Measurements from ENCODE around the gene RAB1A. TPM values are rescaled to one million over a fixed set of nuclear protein-coding genes. Genes with fewer than 3 reads are reported as not detected.
A peak's percentile ranks its signal among the peaks of the same experiment; 100 is the strongest.

RAB1A gene
- total RNA-seq, 4 donors from 2014 or later, result 72.6 to 101 (median 78.3) TPM

DNA sequence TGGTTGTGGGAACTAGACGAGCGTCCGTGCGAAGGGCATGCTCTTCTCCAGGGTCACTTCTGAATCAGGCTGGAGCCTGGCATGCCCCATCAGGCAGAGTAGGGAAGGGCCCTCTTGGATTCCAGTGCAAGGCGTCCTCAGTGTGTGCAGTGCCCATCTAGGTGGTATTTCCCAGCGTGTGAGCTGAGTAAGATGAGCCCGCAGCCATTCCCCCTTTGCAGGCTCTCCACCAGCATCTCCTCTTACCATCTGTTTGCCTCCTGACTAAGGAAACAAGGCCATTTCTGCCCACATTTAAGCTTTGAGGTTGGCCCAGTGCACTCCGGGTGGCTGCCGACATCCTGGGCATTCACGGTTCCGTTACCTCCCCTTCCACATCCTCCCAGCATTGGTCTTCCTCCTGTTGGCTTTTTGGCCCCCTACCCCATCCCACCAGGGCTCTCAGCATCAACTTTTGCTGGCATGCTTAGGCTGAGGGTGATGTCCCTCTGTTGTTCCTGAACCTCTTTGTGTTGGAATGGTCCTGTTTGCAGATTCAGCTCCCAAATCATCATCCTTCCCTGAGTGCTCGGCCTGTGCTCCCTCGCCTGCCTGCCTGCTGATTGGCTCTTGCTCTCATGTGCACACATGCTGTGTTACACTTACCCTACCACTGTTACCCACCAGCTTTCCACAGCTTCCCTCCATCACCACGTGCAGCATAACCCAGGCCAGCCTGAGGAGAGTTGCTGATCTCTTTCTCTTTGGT is 61.9 kb downstream of the RAB1A start:
- intact Hi-C loops (cut with DNase I), result loop anchor here (10.0 kb wide), 1 partner anchor 117 kb away; no protein-coding TSS in a partner anchor

DNA sequence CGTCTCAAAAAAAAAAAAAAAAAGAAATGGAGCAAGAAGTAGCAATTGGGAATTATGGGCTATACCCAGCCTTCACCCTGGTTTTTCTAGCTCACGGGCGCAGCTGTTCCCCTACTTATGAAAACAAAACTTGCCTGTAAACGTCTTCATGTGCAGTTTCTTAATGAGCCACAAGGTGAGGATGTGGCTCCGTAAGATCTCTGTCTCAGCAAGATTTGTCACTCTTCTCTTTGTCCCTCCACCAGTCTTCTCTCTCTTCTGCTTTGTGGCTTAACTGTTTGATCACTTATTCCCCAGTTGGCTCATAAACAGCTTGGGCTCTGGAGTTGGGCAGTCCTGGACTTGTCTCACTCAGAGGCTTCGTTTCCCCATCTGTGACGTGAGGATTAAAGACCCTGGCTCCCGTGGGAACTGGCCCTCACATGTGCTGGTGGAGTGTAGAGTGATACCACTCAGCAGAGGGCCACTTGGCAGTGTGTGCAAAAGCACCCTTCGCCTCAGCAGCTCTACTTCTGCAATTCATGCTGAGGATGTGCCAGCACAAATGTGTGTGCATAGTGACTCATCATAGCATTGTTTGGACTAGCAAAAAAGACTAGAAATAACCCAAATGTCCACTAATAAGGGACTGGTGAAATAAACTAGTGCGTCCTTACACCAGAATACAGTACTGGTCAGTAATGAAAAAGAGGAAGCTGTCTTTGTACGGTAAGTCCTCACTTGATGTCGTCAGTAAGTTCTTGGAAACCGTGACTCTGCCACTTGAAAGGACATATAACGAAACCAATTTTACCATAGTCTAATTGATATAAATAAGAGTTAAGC is 65.0 kb downstream of the RAB1A start:
- peak overlapping the region in 2 of 4 donors; percentile 2 to 40 for H3K4me3 ChIP-seq
- peaks cover 0 to 8% (median 0%) of the 10 kb centered on the region in 3 donors for H3K36me3 ChIP-seq
- 4 to 12% methylated on average over 12 to 14 of the region's 14 CpGs for WGBS, 2 donors
- TF ChIP-seq, protein P1, sequence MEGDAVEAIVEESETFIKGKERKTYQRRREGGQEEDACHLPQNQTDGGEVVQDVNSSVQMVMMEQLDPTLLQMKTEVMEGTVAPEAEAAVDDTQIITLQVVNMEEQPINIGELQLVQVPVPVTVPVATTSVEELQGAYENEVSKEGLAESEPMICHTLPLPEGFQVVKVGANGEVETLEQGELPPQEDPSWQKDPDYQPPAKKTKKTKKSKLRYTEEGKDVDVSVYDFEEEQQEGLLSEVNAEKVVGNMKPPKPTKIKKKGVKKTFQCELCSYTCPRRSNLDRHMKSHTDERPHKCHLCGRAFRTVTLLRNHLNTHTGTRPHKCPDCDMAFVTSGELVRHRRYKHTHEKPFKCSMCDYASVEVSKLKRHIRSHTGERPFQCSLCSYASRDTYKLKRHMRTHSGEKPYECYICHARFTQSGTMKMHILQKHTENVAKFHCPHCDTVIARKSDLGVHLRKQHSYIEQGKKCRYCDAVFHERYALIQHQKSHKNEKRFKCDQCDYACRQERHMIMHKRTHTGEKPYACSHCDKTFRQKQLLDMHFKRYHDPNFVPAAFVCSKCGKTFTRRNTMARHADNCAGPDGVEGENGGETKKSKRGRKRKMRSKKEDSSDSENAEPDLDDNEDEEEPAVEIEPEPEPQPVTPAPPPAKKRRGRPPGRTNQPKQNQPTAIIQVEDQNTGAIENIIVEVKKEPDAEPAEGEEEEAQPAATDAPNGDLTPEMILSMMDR (IDR thresholded peaks at IDR 0.05), result peak; percentile 65 to 87 (median 76)
- no peak for TF ChIP-seq POLR2A (IDR thresholded peaks at IDR 0.05)
- H3K4me1 ChIP-seq, result peaks cover 50 to 98% (median 87%) of the 10 kb centered on the region in 3 donors
- H3K27me3 ChIP-seq, result no peaks in the 10 kb centered on the region
- peak; percentile 19 for DNase-seq
- H3K9me3 ChIP-seq, result no peaks in the 10 kb centered on the region
- peak overlapping the region; percentile 64 to 85 (median 80) for H3K27ac ChIP-seq
- intact Hi-C loops (cut with DNase I), result loop anchor here (10.0 kb wide), 1 partner anchor 120 kb away; no protein-coding TSS in a partner anchor

More for the DNA sequence above, 61.9 kb downstream of the RAB1A start:
- WGBS, 2 donors, result 63 to 65% methylated on average over 11 to 14 of the region's 14 CpGs
- TF ChIP-seq, protein P1 (IDR thresholded peaks at IDR 0.05), result peak in 1 of 6 experiments; percentile 8
- TF ChIP-seq POLR2A (IDR thresholded peaks at IDR 0.05), result no peak
- DNase-seq, result no peak
- Histone ChIP-seq H3K9me3 (no peaks in the 10 kb centered on the region), H3K27me3 (no peaks in the 10 kb centered on the region), H3K27ac (peak overlapping the region in 1 of 4 donors; percentile 28), H3K36me3 (peaks cover 0 to 38% (median 7%) of the 10 kb centered on the region in 3 donors), H3K4me3 (no peak overlapping the region), H3K4me1 (peaks cover 36 to 85% (median 74%) of the 10 kb centered on the region in 3 donors)

DNA sequence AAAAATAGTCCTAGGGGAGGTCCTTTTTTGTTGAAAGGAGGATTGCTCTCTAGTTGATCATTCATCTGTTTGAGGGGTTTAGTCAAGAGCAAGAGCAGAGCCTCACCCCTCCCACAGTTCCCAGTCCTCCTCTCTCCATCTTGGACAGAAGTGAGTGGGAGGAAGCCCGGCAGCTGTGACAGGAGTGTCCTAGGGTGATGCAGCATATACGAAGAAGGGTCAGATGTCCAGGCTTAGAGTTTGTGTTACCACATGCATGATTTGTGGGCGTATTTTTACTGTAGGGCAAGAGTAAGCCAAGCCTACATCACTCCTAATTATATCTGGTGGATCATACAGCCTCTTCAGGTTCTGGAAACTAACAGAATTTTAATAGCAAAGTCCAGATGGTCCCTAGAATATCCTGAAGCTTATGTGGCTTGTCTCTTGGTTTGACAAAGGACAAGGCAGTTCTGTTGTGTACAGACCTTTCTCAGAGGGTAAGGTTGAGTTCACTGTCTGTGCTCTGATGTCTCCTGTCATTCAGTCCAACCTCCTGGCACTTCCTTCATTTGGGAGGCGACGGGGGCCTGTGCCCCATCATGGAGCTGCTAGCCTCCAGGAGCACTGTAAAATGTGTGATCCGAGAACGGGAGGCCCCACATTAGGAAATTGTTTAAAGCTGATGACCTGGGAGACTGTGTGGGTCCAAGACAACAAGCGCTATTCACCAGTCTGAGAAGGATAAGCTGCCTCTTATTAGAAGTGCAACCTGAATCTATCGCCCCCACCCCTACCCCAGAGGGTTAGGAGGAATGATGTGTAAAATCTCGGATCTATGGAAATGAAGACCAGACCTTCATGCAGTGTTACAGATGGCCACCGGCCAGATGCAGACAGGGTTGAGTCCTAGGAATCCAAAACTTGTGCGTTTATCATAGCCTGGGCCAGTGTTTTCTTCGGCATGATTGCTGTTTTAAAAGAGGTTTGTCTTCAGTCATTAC is 66.8 kb downstream of the RAB1A start:
- no peaks in the 10 kb centered on the region for H3K27me3 ChIP-seq
- intact Hi-C loops (cut with DNase I), result loop anchor here (10.0 kb wide), 1 partner anchor 122 kb away; no protein-coding TSS in a partner anchor
- no peaks in the 10 kb centered on the region for H3K9me3 ChIP-seq
- DNase-seq, result no peak
- H3K4me3 ChIP-seq, result no peak overlapping the region
- WGBS, 2 donors, result 47 to 51% methylated on average over 6 to 9 of the region's 13 CpGs
- no peak for TF ChIP-seq POLR2A (IDR thresholded peaks at IDR 0.05)
- TF ChIP-seq, protein P1 (IDR thresholded peaks at IDR 0.05), result no peak
- H3K4me1 ChIP-seq, result peaks cover 40 to 98% (median 82%) of the 10 kb centered on the region in 3 donors
- H3K27ac ChIP-seq, result peak overlapping the region; percentile 19 to 82 (median 60)
- H3K36me3 ChIP-seq, result no peaks in the 10 kb centered on the region

DNA sequence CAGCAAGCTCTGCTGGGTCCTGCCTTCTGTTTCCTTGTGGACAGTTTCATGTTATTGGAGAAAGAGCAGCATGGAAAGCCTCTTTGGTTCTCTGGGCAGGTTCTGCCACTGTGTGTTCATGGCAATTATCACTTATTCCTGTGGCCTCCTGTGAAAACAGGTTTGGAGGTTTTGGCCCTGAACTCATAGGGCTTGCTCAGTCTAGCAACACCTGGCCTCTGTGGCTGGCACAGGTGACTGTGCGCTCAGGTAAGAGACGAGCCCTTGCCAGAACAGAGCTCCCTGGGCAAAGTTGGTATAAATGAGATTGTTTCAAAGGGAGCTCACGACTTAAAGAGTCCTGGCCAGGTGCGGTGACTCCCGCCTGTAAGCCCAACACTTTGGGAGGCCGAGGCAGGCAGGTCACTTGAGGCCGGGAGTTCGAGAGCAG is 68.0 kb downstream of the RAB1A start:
- Histone ChIP-seq H3K4me1 (peaks cover 39 to 98% (median 78%) of the 10 kb centered on the region in 3 donors), H3K9me3 (no peaks in the 10 kb centered on the region), H3K4me3 (no peak overlapping the region), H3K27me3 (no peaks in the 10 kb centered on the region), H3K27ac (peak overlapping the region; percentile 80 to 82 (median 81)), H3K36me3 (no peaks in the 10 kb centered on the region)
- DNase-seq, result no peak
- TF ChIP-seq, protein P1 (IDR thresholded peaks at IDR 0.05), result peak in 1 of 6 experiments; percentile 8
- peak in 1 of 4 donors; percentile 10 for TF ChIP-seq POLR2A (IDR thresholded peaks at IDR 0.05)
- WGBS, 2 donors, result 60 to 64% methylated on average over 1 to 4 of the region's 8 CpGs
- intact Hi-C loops (cut with DNase I), result loop anchor here (10.0 kb wide), 1 partner anchor 123 kb away; no protein-coding TSS in a partner anchor

All from esophagus squamous epithelium (tissue), 5 donors.